HG03460 (cell line): ENCODE data around the gene C5orf63.
"Not testable (repeated sequence)": the region's sequence is repeated elsewhere in the genome, so short reads cannot be mapped to it uniquely, and the experiment has no call there.

ENCODE experiments used
- ATAC-seq: cut with Tn5 transposase; IDR thresholded peaks from one replicate; pipeline ENCODE4 v1.9.1; 2021; ENCODE audit not compliant: unreplicated experiment

The C5orf63 gene

GRCh38 chr5:127010362-127010761, 62.9 kb downstream of the C5orf63 start:
- ATAC-seq, result no peak

GRCh38 chr5:127009784-127010183, 63.5 kb downstream of the C5orf63 start:
- no peak for ATAC-seq

- no peak for ATAC-seq
Measured at GRCh38 chr5:127008300-127008975, 64.9 kb downstream of the C5orf63 start.

- ATAC-seq, result no peak
Measured at GRCh38 chr5:127007522-127007921, 65.8 kb downstream of the C5orf63 start.

- ATAC-seq, result no peak
Measured at GRCh38 chr5:127006744-127007143, 66.6 kb downstream of the C5orf63 start.

- not testable (repeated sequence) for ATAC-seq
Measured at GRCh38 chr5:127005282-127005681, 68.0 kb downstream of the C5orf63 start.

GRCh38 chr5:127004721-127005120, 68.6 kb downstream of the C5orf63 start:
- no peak for ATAC-seq

- no peak for ATAC-seq
Measured at GRCh38 chr5:127003798-127004495, 69.4 kb downstream of the C5orf63 start.

GRCh38 chr5:127002390-127002789, 70.9 kb downstream of the C5orf63 start:
- no peak for ATAC-seq

GRCh38 chr5:127001621-127002296, 71.5 kb downstream of the C5orf63 start:
- no peak for ATAC-seq
